ENCODE measurements around the gene CD38.

The CD38 gene

DNA sequence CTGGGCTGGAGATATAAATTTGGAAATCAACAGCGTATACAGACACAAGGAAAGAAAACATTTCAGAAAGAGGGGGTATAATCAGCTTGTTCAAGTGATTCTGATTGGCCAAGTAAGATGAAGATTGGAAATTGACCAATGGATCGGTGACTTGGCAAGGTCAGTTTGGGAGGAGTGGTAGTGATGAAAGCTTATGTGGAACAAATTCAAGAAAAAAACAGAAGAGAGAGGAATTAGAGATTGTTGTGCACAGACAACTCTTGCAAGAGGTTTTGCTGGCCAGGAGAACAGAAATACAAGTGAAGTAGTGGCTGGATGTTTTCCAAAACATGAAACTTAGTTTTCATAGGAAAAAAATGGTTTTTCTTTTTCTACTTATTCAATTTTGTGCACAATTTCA is 16.3 kb downstream of the CD38 start:
- ChIA-PET CTCF (interaction anchor here (0.7 to 2.8 kb wide), 3 partner anchors 11 to 216 kb away, joined by 4 to 13 read pairs (median 5); no protein-coding TSS in a partner anchor), POLR2A (no interaction called here)

DNA sequence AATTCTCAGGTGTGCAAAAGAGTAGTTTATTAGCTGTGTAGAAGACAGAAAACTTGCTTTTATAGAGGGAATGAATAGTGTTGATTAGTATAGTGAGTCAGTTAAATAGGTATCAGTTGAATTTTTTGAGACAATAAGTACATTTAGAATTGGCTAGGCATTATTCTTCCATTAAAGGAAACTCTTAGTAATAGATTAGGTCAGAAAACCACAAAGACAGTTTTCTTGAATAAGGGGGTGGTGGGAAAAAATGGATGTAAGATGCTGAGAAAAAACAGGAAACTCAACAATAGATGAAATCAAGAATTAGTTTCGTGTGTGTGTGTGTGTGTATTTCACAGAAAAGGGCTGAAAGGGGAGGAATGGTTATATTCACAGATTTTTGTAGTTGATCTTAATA is 16.8 kb downstream of the CD38 start:
- Histone ChIP-seq H3K9me3 (ENCODE audit: control insufficient read depth, insufficient read depth, low read depth, low read length) (no peaks in the 10 kb centered on the region), H3K36me3 (ENCODE audit: control insufficient read depth in 2 of 2, insufficient read depth in 1 of 2, low read length in 2 of 2) (no peaks in the 10 kb centered on the region), H3K4me3 (ENCODE audit: low read depth, low read length) (no peak overlapping the region), H3K4me1 (ENCODE audit: control insufficient read depth, insufficient read depth, low read length) (no peaks in the 10 kb centered on the region), H3K27ac (ENCODE audit: extremely low read depth, low read depth, low read length) (no peak overlapping the region)
- ChIA-PET CTCF (interaction anchor here (0.7 to 2.8 kb wide), 2 partner anchors 11 to 217 kb away, joined by 5 to 13 read pairs; no protein-coding TSS in a partner anchor), POLR2A (no interaction called here)
- TF ChIP-seq, protein P1, sequence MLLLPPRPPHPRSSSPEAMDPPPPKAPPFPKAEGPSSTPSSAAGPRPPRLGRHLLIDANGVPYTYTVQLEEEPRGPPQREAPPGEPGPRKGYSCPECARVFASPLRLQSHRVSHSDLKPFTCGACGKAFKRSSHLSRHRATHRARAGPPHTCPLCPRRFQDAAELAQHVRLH (tag by site-specific recombination; IDR thresholded peaks at IDR 0.05) = no peak
- TF ChIP-seq ZNF133 (tag by site-specific recombination; IDR thresholded peaks at IDR 0.05) (no peak), GLIS2 (tag by site-specific recombination; IDR thresholded peaks at IDR 0.05) (no peak), ZIC2 (tag by site-specific recombination; IDR thresholded peaks at IDR 0.05) (no peak), SETDB1 (IDR thresholded peaks at IDR 0.05; ENCODE audit: insufficient read length, low read length) (no peak), SALL2 (tag by site-specific recombination; IDR thresholded peaks at IDR 0.05; ENCODE audit: borderline replicate concordance) (no peak), ZNF776 (tag by site-specific recombination; IDR thresholded peaks at IDR 0.05; ENCODE audit: borderline replicate concordance) (no peak), KLF8 (tag by site-specific recombination; IDR thresholded peaks at IDR 0.05) (no peak)
- TF ChIP-seq, protein P2, sequence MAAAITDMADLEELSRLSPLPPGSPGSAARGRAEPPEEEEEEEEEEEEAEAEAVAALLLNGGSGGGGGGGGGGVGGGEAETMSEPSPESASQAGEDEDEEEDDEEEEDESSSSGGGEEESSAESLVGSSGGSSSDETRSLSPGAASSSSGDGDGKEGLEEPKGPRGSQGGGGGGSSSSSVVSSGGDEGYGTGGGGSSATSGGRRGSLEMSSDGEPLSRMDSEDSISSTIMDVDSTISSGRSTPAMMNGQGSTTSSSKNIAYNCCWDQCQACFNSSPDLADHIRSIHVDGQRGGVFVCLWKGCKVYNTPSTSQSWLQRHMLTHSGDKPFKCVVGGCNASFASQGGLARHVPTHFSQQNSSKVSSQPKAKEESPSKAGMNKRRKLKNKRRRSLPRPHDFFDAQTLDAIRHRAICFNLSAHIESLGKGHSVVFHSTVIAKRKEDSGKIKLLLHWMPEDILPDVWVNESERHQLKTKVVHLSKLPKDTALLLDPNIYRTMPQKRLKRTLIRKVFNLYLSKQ (tag by site-specific recombination; IDR thresholded peaks at IDR 0.05; ENCODE audit: borderline replicate concordance) = no peak

More for the DNA sequence above, 16.3 kb downstream of the CD38 start:
- Histone ChIP-seq H3K4me1 (ENCODE audit: control insufficient read depth, insufficient read depth, low read length) (no peaks in the 10 kb centered on the region), H3K9me3 (ENCODE audit: control insufficient read depth, insufficient read depth, low read depth, low read length) (no peaks in the 10 kb centered on the region), H3K36me3 (ENCODE audit: control insufficient read depth in 2 of 2, insufficient read depth in 1 of 2, low read length in 2 of 2) (no peaks in the 10 kb centered on the region), H3K27ac (ENCODE audit: extremely low read depth, low read depth, low read length) (no peak overlapping the region), H3K4me3 (ENCODE audit: low read depth, low read length) (no peak overlapping the region)
- no peak for TF ChIP-seq ZNF391 (tag by site-specific recombination; IDR thresholded peaks at IDR 0.05; ENCODE audit: borderline replicate concordance, low read depth)
- TF ChIP-seq, protein P3, sequence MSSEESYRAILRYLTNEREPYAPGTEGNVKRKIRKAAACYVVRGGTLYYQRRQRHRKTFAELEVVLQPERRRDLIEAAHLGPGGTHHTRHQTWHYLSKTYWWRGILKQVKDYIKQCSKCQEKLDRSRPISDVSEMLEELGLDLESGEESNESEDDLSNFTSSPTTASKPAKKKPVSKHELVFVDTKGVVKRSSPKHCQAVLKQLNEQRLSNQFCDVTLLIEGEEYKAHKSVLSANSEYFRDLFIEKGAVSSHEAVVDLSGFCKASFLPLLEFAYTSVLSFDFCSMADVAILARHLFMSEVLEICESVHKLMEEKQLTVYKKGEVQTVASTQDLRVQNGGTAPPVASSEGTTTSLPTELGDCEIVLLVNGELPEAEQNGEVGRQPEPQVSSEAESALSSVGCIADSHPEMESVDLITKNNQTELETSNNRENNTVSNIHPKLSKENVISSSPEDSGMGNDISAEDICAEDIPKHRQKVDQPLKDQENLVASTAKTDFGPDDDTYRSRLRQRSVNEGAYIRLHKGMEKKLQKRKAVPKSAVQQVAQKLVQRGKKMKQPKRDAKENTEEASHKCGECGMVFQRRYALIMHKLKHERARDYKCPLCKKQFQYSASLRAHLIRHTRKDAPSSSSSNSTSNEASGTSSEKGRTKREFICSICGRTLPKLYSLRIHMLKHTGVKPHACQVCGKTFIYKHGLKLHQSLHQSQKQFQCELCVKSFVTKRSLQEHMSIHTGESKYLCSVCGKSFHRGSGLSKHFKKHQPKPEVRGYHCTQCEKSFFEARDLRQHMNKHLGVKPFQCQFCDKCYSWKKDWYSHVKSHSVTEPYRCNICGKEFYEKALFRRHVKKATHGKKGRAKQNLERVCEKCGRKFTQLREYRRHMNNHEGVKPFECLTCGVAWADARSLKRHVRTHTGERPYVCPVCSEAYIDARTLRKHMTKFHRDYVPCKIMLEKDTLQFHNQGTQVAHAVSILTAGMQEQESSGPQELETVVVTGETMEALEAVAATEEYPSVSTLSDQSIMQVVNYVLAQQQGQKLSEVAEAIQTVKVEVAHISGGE (tag by site-specific recombination; conservative IDR thresholded peaks at IDR 0.05; ENCODE audit: low read depth) = no peak
- no peak for TF ChIP-seq ZNF560 (tag by site-specific recombination; IDR thresholded peaks at IDR 0.05; ENCODE audit: borderline replicate concordance)
- TF ChIP-seq ZNF155 (tag by site-specific recombination; IDR thresholded peaks at IDR 0.05) = no peak
- no peak for TF ChIP-seq ZNF146 (tag by site-specific recombination; IDR thresholded peaks at IDR 0.05)
- TF ChIP-seq ZBTB8A (tag by site-specific recombination; IDR thresholded peaks at IDR 0.05) = no peak
- no peak for TF ChIP-seq GFI1B (tag by site-specific recombination; IDR thresholded peaks at IDR 0.05)
- TF ChIP-seq, protein P4, sequence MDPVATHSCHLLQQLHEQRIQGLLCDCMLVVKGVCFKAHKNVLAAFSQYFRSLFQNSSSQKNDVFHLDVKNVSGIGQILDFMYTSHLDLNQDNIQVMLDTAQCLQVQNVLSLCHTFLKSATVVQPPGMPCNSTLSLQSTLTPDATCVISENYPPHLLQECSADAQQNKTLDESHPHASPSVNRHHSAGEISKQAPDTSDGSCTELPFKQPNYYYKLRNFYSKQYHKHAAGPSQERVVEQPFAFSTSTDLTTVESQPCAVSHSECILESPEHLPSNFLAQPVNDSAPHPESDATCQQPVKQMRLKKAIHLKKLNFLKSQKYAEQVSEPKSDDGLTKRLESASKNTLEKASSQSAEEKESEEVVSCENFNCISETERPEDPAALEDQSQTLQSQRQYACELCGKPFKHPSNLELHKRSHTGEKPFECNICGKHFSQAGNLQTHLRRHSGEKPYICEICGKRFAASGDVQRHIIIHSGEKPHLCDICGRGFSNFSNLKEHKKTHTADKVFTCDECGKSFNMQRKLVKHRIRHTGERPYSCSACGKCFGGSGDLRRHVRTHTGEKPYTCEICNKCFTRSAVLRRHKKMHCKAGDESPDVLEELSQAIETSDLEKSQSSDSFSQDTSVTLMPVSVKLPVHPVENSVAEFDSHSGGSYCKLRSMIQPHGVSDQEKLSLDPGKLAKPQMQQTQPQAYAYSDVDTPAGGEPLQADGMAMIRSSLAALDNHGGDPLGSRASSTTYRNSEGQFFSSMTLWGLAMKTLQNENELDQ (tag by site-specific recombination; IDR thresholded peaks at IDR 0.05; ENCODE audit: low read depth) = no peak
- TF ChIP-seq ZNF292 (tag by site-specific recombination; IDR thresholded peaks at IDR 0.05; ENCODE audit: borderline replicate concordance, low read depth) = no peak
- TF ChIP-seq, protein P5, sequence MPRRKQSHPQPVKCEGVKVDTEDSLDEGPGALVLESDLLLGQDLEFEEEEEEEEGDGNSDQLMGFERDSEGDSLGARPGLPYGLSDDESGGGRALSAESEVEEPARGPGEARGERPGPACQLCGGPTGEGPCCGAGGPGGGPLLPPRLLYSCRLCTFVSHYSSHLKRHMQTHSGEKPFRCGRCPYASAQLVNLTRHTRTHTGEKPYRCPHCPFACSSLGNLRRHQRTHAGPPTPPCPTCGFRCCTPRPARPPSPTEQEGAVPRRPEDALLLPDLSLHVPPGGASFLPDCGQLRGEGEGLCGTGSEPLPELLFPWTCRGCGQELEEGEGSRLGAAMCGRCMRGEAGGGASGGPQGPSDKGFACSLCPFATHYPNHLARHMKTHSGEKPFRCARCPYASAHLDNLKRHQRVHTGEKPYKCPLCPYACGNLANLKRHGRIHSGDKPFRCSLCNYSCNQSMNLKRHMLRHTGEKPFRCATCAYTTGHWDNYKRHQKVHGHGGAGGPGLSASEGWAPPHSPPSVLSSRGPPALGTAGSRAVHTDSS (tag by site-specific recombination; IDR thresholded peaks at IDR 0.05) = no peak
- TF ChIP-seq BCL11A (tag by site-specific recombination; IDR thresholded peaks at IDR 0.05; ENCODE audit: low read depth) = no peak
- TF ChIP-seq, protein P6, sequence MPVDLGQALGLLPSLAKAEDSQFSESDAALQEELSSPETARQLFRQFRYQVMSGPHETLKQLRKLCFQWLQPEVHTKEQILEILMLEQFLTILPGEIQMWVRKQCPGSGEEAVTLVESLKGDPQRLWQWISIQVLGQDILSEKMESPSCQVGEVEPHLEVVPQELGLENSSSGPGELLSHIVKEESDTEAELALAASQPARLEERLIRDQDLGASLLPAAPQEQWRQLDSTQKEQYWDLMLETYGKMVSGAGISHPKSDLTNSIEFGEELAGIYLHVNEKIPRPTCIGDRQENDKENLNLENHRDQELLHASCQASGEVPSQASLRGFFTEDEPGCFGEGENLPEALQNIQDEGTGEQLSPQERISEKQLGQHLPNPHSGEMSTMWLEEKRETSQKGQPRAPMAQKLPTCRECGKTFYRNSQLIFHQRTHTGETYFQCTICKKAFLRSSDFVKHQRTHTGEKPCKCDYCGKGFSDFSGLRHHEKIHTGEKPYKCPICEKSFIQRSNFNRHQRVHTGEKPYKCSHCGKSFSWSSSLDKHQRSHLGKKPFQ (tag by site-specific recombination; IDR thresholded peaks at IDR 0.05) = no peak
- TF ChIP-seq ZNF184 (tag by site-specific recombination; IDR thresholded peaks at IDR 0.05) = no peak
- no peak for TF ChIP-seq ZNF341 (tag by site-specific recombination; IDR thresholded peaks at IDR 0.05; ENCODE audit: low read depth)
- no peak for TF ChIP-seq SP3 (tag by site-specific recombination; IDR thresholded peaks at IDR 0.05)
- TF ChIP-seq, protein P7, sequence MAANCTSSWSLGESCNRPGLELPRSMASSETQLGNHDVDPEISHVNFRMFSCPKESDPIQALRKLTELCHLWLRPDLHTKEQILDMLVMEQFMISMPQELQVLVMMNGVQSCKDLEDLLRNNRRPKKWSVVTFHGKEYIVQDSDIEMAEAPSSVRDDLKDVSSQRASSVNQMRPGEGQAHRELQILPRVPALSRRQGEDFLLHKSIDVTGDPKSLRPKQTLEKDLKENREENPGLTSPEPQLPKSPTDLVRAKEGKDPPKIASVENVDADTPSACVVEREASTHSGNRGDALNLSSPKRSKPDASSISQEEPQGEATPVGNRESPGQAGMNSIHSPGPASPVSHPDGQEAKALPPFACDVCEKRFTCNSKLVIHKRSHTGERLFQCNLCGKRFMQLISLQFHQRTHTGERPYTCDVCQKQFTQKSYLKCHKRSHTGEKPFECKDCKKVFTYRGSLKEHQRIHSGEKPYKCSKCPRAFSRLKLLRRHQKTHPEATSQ (tag by site-specific recombination; IDR thresholded peaks at IDR 0.05) = no peak

Measured in HEK293 (cell line).